Right lobe of liver (tissue), 4 donors: Measurements from ENCODE around the gene ZRANB3.

Experiments
- POLR2A ChIP-seq: fragments of 450-650 bp; IDR thresholded peaks from one replicate; pipeline ENCODE4 v1.6.1; 2017; ENCODE audit warnings: antibody characterized with exemption, mild to moderate bottlenecking
- TF ChIP-seq, protein P1 (sequence below), 4 donors: fragments of 200-600 bp in 3 of 4; fragments of 450-650 bp in 1 of 4; IDR thresholded peaks; one replicate each; pipeline versions ENCODE4 v1.5.1 to v1.8.0; 2016 to 2022; ENCODE audit warnings: antibody characterized with exemption in 4 of 4, mild to moderate bottlenecking in 2 of 4
- donor health status: DM: no; HTN: no; CAD: no.
- donor health status: DM: no; HTN: no; CAD: no.
- donor health status: DM: no; HTN: yes; CAD: no.

DNA sequence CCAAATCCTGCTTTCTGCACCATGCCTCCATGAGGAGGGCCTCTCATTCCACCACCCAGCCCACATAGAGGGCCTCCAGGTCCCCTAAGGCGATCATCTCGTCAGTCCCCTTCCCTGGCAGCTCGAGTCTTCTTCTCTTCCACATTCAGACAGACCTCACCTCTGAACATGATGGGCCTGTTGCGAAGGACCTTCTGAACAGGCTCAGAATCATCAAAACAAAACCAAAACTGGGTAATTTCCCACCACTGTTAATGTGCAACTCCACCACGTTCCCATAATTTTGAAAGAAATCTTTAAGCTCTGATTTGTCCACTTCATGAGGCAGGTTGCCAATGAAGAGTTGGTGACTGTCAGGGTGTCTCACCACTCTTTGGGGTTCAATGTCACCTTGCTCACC lies 20.4 kb downstream of the ZRANB3 start:
- TF ChIP-seq, protein P1, sequence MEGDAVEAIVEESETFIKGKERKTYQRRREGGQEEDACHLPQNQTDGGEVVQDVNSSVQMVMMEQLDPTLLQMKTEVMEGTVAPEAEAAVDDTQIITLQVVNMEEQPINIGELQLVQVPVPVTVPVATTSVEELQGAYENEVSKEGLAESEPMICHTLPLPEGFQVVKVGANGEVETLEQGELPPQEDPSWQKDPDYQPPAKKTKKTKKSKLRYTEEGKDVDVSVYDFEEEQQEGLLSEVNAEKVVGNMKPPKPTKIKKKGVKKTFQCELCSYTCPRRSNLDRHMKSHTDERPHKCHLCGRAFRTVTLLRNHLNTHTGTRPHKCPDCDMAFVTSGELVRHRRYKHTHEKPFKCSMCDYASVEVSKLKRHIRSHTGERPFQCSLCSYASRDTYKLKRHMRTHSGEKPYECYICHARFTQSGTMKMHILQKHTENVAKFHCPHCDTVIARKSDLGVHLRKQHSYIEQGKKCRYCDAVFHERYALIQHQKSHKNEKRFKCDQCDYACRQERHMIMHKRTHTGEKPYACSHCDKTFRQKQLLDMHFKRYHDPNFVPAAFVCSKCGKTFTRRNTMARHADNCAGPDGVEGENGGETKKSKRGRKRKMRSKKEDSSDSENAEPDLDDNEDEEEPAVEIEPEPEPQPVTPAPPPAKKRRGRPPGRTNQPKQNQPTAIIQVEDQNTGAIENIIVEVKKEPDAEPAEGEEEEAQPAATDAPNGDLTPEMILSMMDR (IDR thresholded peaks at IDR 0.05), result no peak
- TF ChIP-seq POLR2A, result no peak
